ENCODE measurements around the gene RBM15. TPM values are rescaled to one million over a fixed set of nuclear protein-coding genes. Genes with fewer than 3 reads are reported as not detected.
A peak's percentile ranks its signal among the peaks of the same experiment; 100 is the strongest.

RBM15 gene
- total RNA-seq, 4 donors from 2014 or later, result 27.8 to 44.9 (median 30.2) TPM

DNA sequence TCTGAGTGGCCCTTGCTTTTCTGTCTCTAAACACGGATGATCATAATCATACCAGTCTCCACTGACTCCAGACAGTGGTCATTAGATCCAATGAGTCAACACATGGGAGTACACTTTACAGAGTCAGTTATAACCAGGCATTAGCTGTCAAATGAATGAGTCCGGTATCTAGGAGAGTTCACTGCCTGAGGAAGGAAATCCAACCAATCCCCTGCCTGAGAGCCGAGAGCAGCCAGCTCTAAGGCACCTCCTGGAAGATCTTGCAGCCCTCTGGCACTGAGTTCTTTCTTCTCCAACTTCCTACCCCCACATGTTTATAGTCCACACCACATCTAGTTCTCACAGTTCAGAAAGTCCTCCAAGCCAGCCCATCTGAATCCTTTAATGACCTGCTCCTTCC lies 29.4 kb upstream of the RBM15 start:
- in situ Hi-C loops (cut with MboI; ENCODE audit: low sequenced_read_pairs in 4 of 4), result loop anchor here (5.0 to 10.0 kb wide), 3 partner anchors 107 to 153 kb away; partner anchors contain the start of gene PROK1 (in 2 of the 4)
- Histone ChIP-seq H3K27ac (no peak overlapping the region), H3K36me3 (no peaks in the 10 kb centered on the region), H3K27me3 (no peaks in the 10 kb centered on the region), H3K4me3 (no peak overlapping the region), H3K9me3 (no peaks in the 10 kb centered on the region), H3K4me1 (peaks cover 4 to 5% of the 10 kb centered on the region in 2 donors)
- DNase-seq (no peak), ATAC-seq (no peak)
- intact Hi-C loops (cut with DNase I; ENCODE audit: low total_unique reads), result no loop called here
- TF ChIP-seq POLR2A (IDR thresholded peaks at IDR 0.05), result no peak
- TF ChIP-seq, protein P1, sequence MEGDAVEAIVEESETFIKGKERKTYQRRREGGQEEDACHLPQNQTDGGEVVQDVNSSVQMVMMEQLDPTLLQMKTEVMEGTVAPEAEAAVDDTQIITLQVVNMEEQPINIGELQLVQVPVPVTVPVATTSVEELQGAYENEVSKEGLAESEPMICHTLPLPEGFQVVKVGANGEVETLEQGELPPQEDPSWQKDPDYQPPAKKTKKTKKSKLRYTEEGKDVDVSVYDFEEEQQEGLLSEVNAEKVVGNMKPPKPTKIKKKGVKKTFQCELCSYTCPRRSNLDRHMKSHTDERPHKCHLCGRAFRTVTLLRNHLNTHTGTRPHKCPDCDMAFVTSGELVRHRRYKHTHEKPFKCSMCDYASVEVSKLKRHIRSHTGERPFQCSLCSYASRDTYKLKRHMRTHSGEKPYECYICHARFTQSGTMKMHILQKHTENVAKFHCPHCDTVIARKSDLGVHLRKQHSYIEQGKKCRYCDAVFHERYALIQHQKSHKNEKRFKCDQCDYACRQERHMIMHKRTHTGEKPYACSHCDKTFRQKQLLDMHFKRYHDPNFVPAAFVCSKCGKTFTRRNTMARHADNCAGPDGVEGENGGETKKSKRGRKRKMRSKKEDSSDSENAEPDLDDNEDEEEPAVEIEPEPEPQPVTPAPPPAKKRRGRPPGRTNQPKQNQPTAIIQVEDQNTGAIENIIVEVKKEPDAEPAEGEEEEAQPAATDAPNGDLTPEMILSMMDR (IDR thresholded peaks at IDR 0.05 in 4 of 5, conservative IDR thresholded peaks at IDR 0.05 in 1 of 5), result no peak

DNA sequence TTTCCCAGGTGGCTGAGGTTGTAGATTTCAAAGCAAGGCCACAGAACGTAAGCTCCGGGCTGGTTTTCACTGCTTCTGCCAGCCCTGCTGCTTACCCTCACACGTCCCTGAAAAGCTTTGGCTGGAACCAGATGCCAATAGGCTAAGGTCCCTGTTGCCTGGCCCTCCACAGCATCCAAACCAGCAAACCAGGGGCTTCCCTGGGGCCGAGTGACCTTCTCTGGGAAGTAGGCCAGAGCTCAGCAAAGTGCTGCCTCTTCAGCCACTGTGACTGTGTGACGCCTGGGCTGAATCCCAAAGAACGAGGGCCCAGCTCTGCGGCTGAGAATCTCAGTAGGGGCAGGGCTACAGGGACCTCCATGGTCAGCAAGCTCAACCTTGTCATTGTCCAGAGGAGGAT lies 28.9 kb upstream of the RBM15 start:
- ATAC-seq, result no peak
- intact Hi-C loops (cut with DNase I; ENCODE audit: low total_unique reads), result no loop called here
- DNase-seq, result no peak
- Histone ChIP-seq H3K36me3 (no peaks in the 10 kb centered on the region), H3K4me1 (peaks cover 4 to 5% of the 10 kb centered on the region in 2 donors), H3K9me3 (no peaks in the 10 kb centered on the region), H3K27ac (no peak overlapping the region), H3K27me3 (no peaks in the 10 kb centered on the region), H3K4me3 (no peak overlapping the region)
- TF ChIP-seq POLR2A (IDR thresholded peaks at IDR 0.05), result no peak
- TF ChIP-seq, protein P1 (IDR thresholded peaks at IDR 0.05 in 4 of 5, conservative IDR thresholded peaks at IDR 0.05 in 1 of 5), result no peak
- in situ Hi-C loops (cut with MboI; ENCODE audit: low sequenced_read_pairs in 4 of 4), result loop anchor here (5.0 to 10.0 kb wide), 3 partner anchors 108 to 152 kb away; partner anchors contain the start of gene PROK1 (in 1 of the 4)

DNA sequence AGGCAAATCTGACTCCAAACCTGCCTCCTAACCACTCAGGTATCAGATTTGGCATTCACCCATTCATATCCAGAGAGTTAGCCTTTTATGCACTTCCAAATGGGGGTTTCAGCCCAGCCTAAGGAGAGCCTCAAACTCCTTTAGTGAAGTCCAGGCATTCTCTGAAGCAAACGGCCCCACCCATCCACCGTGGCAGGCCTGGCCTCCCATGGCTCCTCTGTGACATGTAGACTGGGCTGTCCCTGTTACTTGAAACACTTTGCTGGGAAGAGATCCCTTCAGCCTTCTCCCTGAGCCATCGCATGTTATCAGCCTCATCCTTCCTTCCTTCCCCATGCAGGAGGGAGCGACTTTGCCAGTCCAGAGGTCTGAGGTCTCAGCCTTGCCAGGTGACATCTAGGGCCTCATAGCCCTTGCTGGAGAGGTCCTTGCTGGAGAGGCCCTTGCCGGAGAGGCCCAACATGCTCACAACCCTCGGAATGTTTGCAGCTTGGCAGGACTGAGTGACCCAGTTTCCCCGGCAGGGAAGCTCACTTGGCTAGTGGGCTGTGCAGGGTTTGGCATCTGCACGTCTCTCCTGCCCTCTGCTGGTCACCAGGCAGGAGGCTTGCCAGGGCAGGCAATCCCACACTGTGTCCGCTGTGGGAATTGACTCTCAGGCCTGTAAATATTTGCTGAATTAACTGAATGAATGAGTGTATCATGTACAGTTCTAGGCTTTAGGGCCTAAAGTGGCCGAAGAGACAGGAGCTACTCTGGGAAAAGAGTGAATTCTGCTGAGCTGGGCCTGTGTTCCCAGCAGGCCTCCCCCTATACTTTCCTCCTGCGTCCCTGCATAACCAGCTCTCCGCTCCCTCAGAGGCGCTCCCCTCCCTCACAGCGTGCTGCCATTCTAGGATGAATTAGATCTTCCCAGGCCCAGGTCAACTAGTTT lies 26.7 kb upstream of the RBM15 start:
- no peaks in the 10 kb centered on the region for H3K36me3 ChIP-seq
- peak; percentile 92 to 95 for ATAC-seq
- H3K27me3 ChIP-seq, result no peaks in the 10 kb centered on the region
- intact Hi-C loops (cut with DNase I; ENCODE audit: low total_unique reads), result loop anchor here (1.0 to 2.0 kb wide), 3 partner anchors 104 to 148 kb away; no protein-coding TSS in a partner anchor
- H3K4me3 ChIP-seq, result no peak overlapping the region
- in situ Hi-C loops (cut with MboI; ENCODE audit: low sequenced_read_pairs in 4 of 4), result loop anchor here (5.0 to 10.0 kb wide), 3 partner anchors 110 to 150 kb away; partner anchors contain the start of gene PROK1 (in 1 of the 4)
- no peaks in the 10 kb centered on the region for H3K9me3 ChIP-seq
- H3K4me1 ChIP-seq, result peaks cover 4 to 5% of the 10 kb centered on the region in 2 donors
- peak; percentile 58 to 66 for DNase-seq
- H3K27ac ChIP-seq, result no peak overlapping the region
- TF ChIP-seq, protein P1 (IDR thresholded peaks at IDR 0.05 in 4 of 5, conservative IDR thresholded peaks at IDR 0.05 in 1 of 5), result peak; percentile 76 to 95 (median 90)
- no peak for TF ChIP-seq POLR2A (IDR thresholded peaks at IDR 0.05)

DNA sequence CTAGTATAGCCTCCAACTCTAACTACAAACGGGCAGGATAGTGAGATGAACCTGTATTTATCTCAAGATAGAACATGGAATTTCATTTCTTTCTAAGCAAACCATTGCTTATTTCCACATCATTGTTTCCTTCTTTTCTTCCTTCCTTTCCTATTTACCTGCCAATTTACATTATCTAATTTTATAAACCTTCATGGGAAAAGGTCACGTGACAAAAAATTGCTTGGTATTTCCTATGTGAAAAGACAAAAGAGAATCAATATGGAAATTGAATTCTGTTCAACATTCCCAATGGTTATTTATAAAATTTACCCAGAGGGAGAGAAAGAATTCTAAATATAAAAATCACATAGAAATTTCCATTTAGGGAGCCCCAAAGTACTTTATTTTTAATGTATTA lies 22.4 kb upstream of the RBM15 start:
- Histone ChIP-seq H3K4me3 (no peak overlapping the region), H3K27ac (no peak overlapping the region), H3K9me3 (no peaks in the 10 kb centered on the region), H3K4me1 (peaks cover 4 to 5% of the 10 kb centered on the region in 2 donors), H3K36me3 (no peaks in the 10 kb centered on the region), H3K27me3 (no peaks in the 10 kb centered on the region)
- intact Hi-C loops (cut with DNase I; ENCODE audit: low total_unique reads) (no loop called here), in situ Hi-C loops (cut with MboI; ENCODE audit: low sequenced_read_pairs in 4 of 4) (loop anchor here in 1 of 4 donors (10.0 kb wide), 1 partner anchor 138 kb away; the partner anchor contains the start of gene PROK1)
- no peak for TF ChIP-seq POLR2A (IDR thresholded peaks at IDR 0.05)
- TF ChIP-seq, protein P1 (IDR thresholded peaks at IDR 0.05 in 4 of 5, conservative IDR thresholded peaks at IDR 0.05 in 1 of 5), result no peak
- DNase-seq (no peak), ATAC-seq (no peak)

Data from gastrocnemius medialis (tissue), 4 donors.